K562 (cell line): ENCODE data around the gene SUMO3. TPM values are rescaled to one million over a fixed set of nuclear protein-coding genes. Genes with fewer than 3 reads are reported as not detected.
A peak's percentile ranks its signal among the peaks of the same experiment; 100 is the strongest.

ENCODE experiments used
- ATF4 ChIP-seq: fragments of 450-650 bp; formaldehyde crosslinking; IDR thresholded peaks from 2 replicates; pipeline ENCODE4 v1.4.0; 2022; ENCODE audit warnings: mild to moderate bottlenecking, moderate library complexity
- CLOCK ChIP-seq: fragments of 250-450 bp; sonication (Bioruptor Pico); IDR thresholded peaks from 2 replicates; pipeline ENCODE4 v1.4.0; 2020; ENCODE audit warnings: mild to moderate bottlenecking, moderate library complexity, borderline replicate concordance
- CXXC5 ChIP-seq: fragments of 250-450 bp; sonication (Bioruptor Pico); IDR thresholded peaks from 2 replicates; pipeline ENCODE4 v1.8.0; 2022; ENCODE audit warnings: inconsistent platforms, mild to moderate bottlenecking, moderate library complexity
- FOXP1 ChIP-seq: sonication (generic); formaldehyde crosslinking; IDR thresholded peaks from 2 replicates; pipeline ENCODE4 v1.8.0; 2022; ENCODE audit warnings: mild to moderate bottlenecking, missing genetic modification reagents
- MAZ ChIP-seq, 2 experiments: fragments of 450-650 bp in 1 of 2; sonication (generic) in 1 of 2; formaldehyde crosslinking; IDR thresholded peaks in 1 of 2; conservative IDR thresholded peaks in 1 of 2; 2 replicates each; pipeline versions ENCODE4 v1.4.0 to v1.5.0; 2020; ENCODE audit warnings: mild to moderate bottlenecking in 1 of 2, missing genetic modification reagents in 1 of 2
- MTA3 ChIP-seq: fragments of 450-650 bp; formaldehyde crosslinking; IDR thresholded peaks from 2 replicates; pipeline ENCODE4 v1.6.1; 2017; ENCODE audit warnings: mild to moderate bottlenecking, borderline replicate concordance
- POLR2AphosphoS5 ChIP-seq: IDR thresholded peaks from 2 replicates; pipeline ENCODE4 v1.6.1; 2011; ENCODE audit warnings: mild to moderate bottlenecking, low read depth, low read length, moderate library complexity; ENCODE audit not compliant: control insufficient read depth, insufficient read depth
- PTRF ChIP-seq: fragments of 450-650 bp; IDR thresholded peaks from 2 replicates; pipeline ENCODE4 v1.6.1; 2016; ENCODE audit warnings: mild to moderate bottlenecking, missing genetic modification characterization, missing compliant biosample characterization
- SP1 ChIP-seq: sonication (generic); formaldehyde crosslinking; IDR thresholded peaks from 2 replicates; pipeline ENCODE4 v1.8.1; 2022; ENCODE audit warnings: mild to moderate bottlenecking, missing genetic modification reagents
- STAT5A ChIP-seq: IDR thresholded peaks from 2 replicates; pipeline ENCODE4 v1.6.1; 2012; ENCODE audit warnings: low read length, inconsistent platforms, borderline replicate concordance
- WHSC1 ChIP-seq: IDR thresholded peaks from one replicate; pipeline ENCODE4 v1.6.1; 2012; ENCODE audit warnings: low read length, control low read depth, inconsistent platforms
- ZBTB7A ChIP-seq: IDR thresholded peaks from 2 replicates; pipeline ENCODE4 v1.6.1; 2011; ENCODE audit warnings: low read depth, mild to moderate bottlenecking, low read length, moderate library complexity, borderline replicate concordance; ENCODE audit not compliant: control insufficient read depth
- ZNF174 ChIP-seq: fragments of 250-450 bp; sonication (Bioruptor Pico); IDR thresholded peaks from 2 replicates; pipeline ENCODE4 v1.4.0; 2020; ENCODE audit warnings: mild to moderate bottlenecking
- ZNF24 ChIP-seq: fragments of 450-650 bp; IDR thresholded peaks from 2 replicates; pipeline ENCODE4 v1.6.1; 2016
- ZNF507 ChIP-seq: conservative IDR thresholded peaks from 2 replicates; pipeline ENCODE4 v1.6.1; 2017; ENCODE audit warnings: missing genetic modification characterization, missing compliant biosample characterization
- ZNF668 ChIP-seq: fragments of 250-450 bp; sonication (Bioruptor Pico); IDR thresholded peaks from 2 replicates; pipeline ENCODE4 v1.8.0; 2022; ENCODE audit warnings: mild to moderate bottlenecking, inconsistent platforms
- polyA plus RNA-seq, 8 experiments: library from polyadenylated mRNA; depleted of rRNA in 4 of 8; stranded (reverse) in 5 of 8; unstranded in 3 of 8; fragments of >200 nt; fragmentation: Nextera tagmentation in 2 of 8; fragmentation: Illumina TruSeq in 1 of 8; extraction: Ambion mirVana in 2 of 8; extraction: Trizol in 1 of 8; gene quantifications; 2 replicates each; pipeline versions ENCODE4 v1.2.1 to v1.2.3, GENCODE V29; 2011 to 2014; ENCODE audit warnings: inconsistent platforms in 1 of 8, missing spikeins in 1 of 8
- total RNA-seq, 7 experiments: library from RNA; depleted of rRNA in 6 of 7; stranded (reverse); fragments of >200 nt in 6 of 7; fragmentation: Illumina TruSeq in 2 of 7; extraction: Trizol in 2 of 7; gene quantifications; 2 replicates each; pipeline versions ENCODE4 v1.2.1 to v1.2.3, GENCODE V29; 2011 to 2021; ENCODE audit warnings: low replicate concordance in 1 of 7

SUMO3 gene
- total and polyA plus RNA-seq, 9 of the 15 experiments (the other 6 are each of a cell fraction or from before 2014, with no cell fraction given): 13.9 to 143 (median 113) TPM

GRCh38 chr21:44817914-44818639, at the start of gene SUMO3 (continued):
- TF ChIP-seq ZNF507 (tag) (no peak), CXXC5 (CRISPR knock-in tag) (peak; percentile 98), ZNF24 (0 out of 2 replicates have a peak, but pooled peaks have one; percentile 35), ATF4 (CRISPR knock-in tag) (peak; percentile 79), ZNF668 (CRISPR knock-in tag) (peak; percentile 95), WHSC1 (no peak), STAT5A (no peak), MAZ (CRISPR knock-in tag; conservative IDR thresholded peaks at IDR 0.05 in 1 of 2, IDR thresholded peaks at IDR 0.05 in 1 of 2) (peak; percentile 2 to 94), ZBTB7A (peak; percentile 96; the same call in 1 of the 2 replicates), CLOCK (CRISPR knock-in tag) (peak; percentile 76; the same call in 1 of the 2 replicates), ZNF174 (CRISPR knock-in tag) (no peak), MTA3 (peak; percentile 77), FOXP1 (peak; percentile 54; the same call in 1 of the 2 replicates), POLR2AphosphoS5 (peak; percentile 66), SP1 (CRISPR knock-in tag) (0 out of 2 replicates have a peak, but pooled peaks have one; percentile 39), PTRF (tag) (no peak)
